Ishikawa (cell line): ENCODE results near the gene CACFD1.

Experiments used
- RAD21 ChIP-seq: IDR thresholded peaks from 2 replicates; pipeline ENCODE4 v1.6.1; 2012; ENCODE audit warnings: low read depth
- REST ChIP-seq: IDR thresholded peaks from 2 replicates; pipeline ENCODE4 v1.6.1; 2012; ENCODE audit warnings: low read depth, mild to moderate bottlenecking
- TAF1 ChIP-seq: IDR thresholded peaks from 2 replicates; pipeline ENCODE4 v1.6.1; 2012; ENCODE audit warnings: low read depth, mild to moderate bottlenecking
- TEAD4 ChIP-seq: IDR thresholded peaks from 2 replicates; pipeline ENCODE4 v1.6.1; 2012
- YY1 ChIP-seq: IDR thresholded peaks from 2 replicates; pipeline ENCODE4 v1.6.1; 2012; ENCODE audit warnings: low read depth
- ZBTB7A ChIP-seq: IDR thresholded peaks from 2 replicates; pipeline ENCODE4 v1.6.1; 2012; ENCODE audit warnings: low read depth

DNA sequence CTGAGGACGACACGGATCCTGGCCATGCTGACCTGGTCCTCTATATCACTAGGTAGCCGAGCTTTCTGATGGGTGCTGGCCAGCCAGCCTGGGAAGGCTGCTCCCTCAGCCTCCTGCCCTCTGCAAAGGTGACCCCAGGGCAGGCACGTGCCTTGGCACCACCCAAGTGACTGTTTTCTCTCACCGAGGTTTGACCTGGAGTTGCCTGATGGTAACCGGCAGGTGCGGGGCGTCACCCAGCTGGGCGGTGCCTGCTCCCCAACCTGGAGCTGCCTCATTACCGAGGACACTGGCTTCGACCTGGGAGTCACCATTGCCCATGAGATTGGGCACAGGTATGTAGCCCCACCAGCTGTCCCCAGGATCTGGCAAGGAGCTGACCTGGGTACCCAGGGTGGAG, 33.8 kb upstream of the CACFD1 start:
- TF ChIP-seq RAD21 = no peak
- TF ChIP-seq TAF1 = no peak
- no peak for TF ChIP-seq REST
- no peak for TF ChIP-seq YY1
- TF ChIP-seq ZBTB7A = no peak
- TF ChIP-seq TEAD4 = no peak
